Activated T-cell treated with anti-CD3 and anti-CD28 coated beads, Interleukin-2, amount 50 U/mL, for 4 hours (primary cell): Measurements from ENCODE around the gene CREB3L2. TPM values are rescaled to one million over a fixed set of nuclear protein-coding genes. Genes with fewer than 3 reads are reported as not detected.
"Not testable (repeated sequence)": the region's sequence is repeated elsewhere in the genome, so short reads cannot be mapped to it uniquely, and the experiment has no call there.

ENCODE experiments used
- ATAC-seq, 2 donors: fragments of 200-7000 bp; cut with Tn5 transposase; one replicate each; pipeline ENCODE4 v1.10.0; 2021
- DNase-seq: peaks from one replicate; pipeline ENCODE4 v3.0.0-alpha.2; 2020
- H3K27me3 Mint-ChIP-seq: one replicate; pipeline ENCODE4 v1.8.0; 2021; ENCODE audit warnings: low read depth, mixed read lengths
- H3K36me3 Mint-ChIP-seq: one replicate; pipeline ENCODE4 v1.8.0; 2022; ENCODE audit warnings: mixed read lengths; ENCODE audit not compliant: insufficient read depth
- H3K4me1 Mint-ChIP-seq: one replicate; pipeline ENCODE4 v1.8.0; 2021; ENCODE audit warnings: low read depth, mixed read lengths
- H3K4me3 Mint-ChIP-seq: one replicate; pipeline ENCODE4 v1.8.0; 2021; ENCODE audit warnings: mild to moderate bottlenecking, moderate library complexity, mixed read lengths
- H3K9me3 Mint-ChIP-seq: one replicate; pipeline ENCODE4 v1.8.0; 2021; ENCODE audit warnings: mixed read lengths
- total RNA-seq, 3 donors: library from RNA; stranded (reverse); gene quantifications; one replicate each; pipeline ENCODE4 v1.2.1, GENCODE V29; 2021

Gene CREB3L2
- total RNA-seq, 3 donors from 2014 or later: 28.1 to 34.6 (median 29.8) TPM

GRCh38 chr7:137923380-137923779 is 78.5 kb downstream of the CREB3L2 start:
- H3K4me1 Mint-ChIP-seq: peaks cover 27% of the 10 kb centered on the region
- no peaks in the 10 kb centered on the region for H3K27me3 Mint-ChIP-seq
- peaks cover 46% of the 10 kb centered on the region for H3K36me3 Mint-ChIP-seq
- H3K9me3 Mint-ChIP-seq: no peaks in the 10 kb centered on the region
- DNase-seq: no peak
- H3K4me3 Mint-ChIP-seq: no peak overlapping the region
- ATAC-seq: peak; percentile 62 to 81

DNA sequence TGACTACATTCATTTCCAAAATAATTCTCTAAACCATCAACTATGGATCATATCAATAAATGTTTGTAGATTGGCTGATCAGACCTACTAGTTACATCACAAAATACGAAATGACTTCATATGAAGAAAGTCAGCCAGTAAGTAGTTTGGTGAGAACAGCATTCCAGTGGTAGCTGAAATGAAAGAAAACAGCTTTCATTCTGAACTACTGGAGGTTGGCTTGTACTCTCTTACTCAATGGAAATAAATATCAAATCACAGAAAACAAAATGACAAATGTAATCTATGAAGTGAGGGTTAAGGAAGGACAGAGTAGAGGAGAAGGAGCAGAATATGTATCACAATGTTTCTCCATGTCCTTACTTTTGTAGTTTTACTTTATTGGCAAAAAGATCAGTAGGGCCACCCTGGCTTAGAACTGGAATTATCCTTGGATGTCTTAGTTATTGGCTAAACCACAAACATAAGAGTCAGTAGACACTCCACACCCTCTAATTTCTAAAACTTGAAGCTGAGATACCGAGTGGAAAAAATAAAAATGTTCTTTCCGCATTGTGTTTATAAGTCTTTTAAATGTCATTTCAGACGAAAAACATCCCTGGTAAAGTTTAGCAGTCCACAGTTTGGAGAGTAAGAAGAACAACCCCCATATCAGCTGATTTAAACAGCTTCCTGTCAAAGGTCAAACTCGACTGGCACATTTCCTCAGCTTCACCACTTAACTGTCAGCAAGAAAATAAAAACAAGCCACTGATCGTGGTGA is 81.1 kb downstream of the CREB3L2 start:
- ATAC-seq: no peak
- Mint-ChIP-seq H3K27me3 (no peaks in the 10 kb centered on the region), H3K4me3 (no peak overlapping the region)

DNA sequence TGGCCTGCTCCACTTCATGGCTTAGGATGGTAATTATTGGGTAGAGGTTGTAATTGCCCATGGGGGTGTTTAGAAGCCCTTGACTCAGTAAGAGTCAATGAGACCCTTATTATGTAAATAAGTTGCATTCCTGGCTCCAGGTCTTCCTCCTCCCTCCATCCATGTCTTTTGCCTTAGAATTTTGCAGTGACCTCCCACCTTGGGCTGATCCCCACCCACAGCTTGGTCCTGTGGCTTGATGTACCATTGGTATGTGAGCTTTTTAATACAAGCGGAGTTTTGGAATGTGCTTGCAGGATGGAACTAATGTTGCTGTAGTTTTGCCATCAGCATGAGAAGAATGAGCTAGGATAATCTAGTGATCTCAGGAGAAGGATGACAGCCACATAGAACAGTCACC is 81.9 kb downstream of the CREB3L2 start:
- H3K27me3 Mint-ChIP-seq: no peaks in the 10 kb centered on the region

More for the DNA sequence above, 81.1 kb downstream of the CREB3L2 start:
- H3K36me3 Mint-ChIP-seq: peaks cover 38% of the 10 kb centered on the region
- H3K4me1 Mint-ChIP-seq: peaks cover 34% of the 10 kb centered on the region
- H3K9me3 Mint-ChIP-seq: no peaks in the 10 kb centered on the region
- no peak for DNase-seq

GRCh38 chr7:137916980-137917645 is 84.8 kb downstream of the CREB3L2 start:
- no peak for DNase-seq
- no peaks in the 10 kb centered on the region for H3K9me3 Mint-ChIP-seq
- no peak for ATAC-seq
- H3K36me3 Mint-ChIP-seq: peaks cover 32% of the 10 kb centered on the region
- H3K4me1 Mint-ChIP-seq: peaks cover 24% of the 10 kb centered on the region
- H3K27me3 Mint-ChIP-seq: no peaks in the 10 kb centered on the region
- H3K4me3 Mint-ChIP-seq: no peak overlapping the region

More for the DNA sequence above, 81.9 kb downstream of the CREB3L2 start:
- ATAC-seq: no peak
- no peak for DNase-seq
- peaks cover 34% of the 10 kb centered on the region for H3K4me1 Mint-ChIP-seq
- H3K4me3 Mint-ChIP-seq: no peak overlapping the region
- no peaks in the 10 kb centered on the region for H3K9me3 Mint-ChIP-seq
- peaks cover 36% of the 10 kb centered on the region for H3K36me3 Mint-ChIP-seq

DNA sequence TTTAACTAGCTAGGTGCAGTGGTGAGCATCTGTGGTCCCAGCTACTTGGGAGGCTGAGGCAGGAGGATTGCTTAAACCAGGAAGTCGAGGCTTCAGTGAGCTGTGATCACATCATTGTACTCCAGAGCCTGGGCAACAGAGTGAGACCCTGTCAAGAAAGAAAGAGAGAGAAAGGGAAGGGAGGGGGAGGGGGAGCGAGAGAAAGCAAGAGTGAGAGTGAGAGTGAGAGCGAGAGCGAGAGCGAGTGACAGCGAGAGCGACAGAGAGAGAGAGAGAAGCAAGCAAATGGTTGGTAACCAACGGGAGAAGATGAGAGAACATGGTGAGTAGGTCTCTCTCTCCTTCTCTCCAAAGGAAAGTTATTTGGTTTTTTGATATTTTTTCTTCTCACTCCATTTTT is 85.3 kb downstream of the CREB3L2 start:
- Mint-ChIP-seq H3K36me3 (peaks cover 30% of the 10 kb centered on the region), H3K4me1 (peaks cover 18% of the 10 kb centered on the region), H3K4me3 (no peak overlapping the region), H3K27me3 (no peaks in the 10 kb centered on the region), H3K9me3 (no peaks in the 10 kb centered on the region)
- DNase-seq (no peak), ATAC-seq (no peak)

DNA sequence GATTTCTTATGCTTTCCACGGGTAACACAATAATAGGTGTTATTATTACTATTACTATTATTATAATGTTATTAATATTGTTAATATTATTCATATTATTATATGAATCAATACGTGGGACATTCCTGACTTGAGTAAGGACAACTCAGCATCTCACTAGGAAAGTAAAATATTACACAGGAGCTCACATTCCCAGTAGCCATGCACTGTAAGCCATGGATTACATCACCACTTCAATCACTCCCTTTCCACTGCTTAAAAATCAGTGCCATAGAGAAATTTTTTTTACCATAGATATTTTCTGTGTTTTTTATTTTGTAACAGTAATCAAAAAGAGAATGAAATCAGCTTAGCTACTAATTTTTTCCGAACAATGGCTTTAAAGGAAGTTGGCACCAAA is 86.6 kb downstream of the CREB3L2 start:
- no peak for DNase-seq

DNA sequence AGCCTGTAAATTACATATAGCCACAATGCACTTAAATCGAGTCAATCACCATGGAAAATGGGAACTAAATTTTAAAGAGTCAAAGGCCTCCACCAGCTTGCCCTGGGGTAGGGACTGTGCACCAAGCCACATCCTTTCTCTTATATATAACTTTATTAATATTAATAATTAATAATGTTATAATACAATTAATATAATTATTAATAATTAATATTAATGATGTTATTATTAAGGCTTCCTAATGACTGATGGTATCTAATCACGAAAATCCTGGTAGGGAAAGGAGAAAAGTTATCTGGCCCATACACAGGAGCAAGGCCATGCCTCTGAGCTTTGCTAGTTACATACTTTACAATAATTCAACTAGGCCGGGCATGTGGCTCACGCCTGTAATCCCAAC is 87.9 kb downstream of the CREB3L2 start:
- Mint-ChIP-seq H3K4me1 (peaks cover 7% of the 10 kb centered on the region), H3K36me3 (peaks cover 28% of the 10 kb centered on the region), H3K4me3 (no peak overlapping the region), H3K9me3 (no peaks in the 10 kb centered on the region), H3K27me3 (no peaks in the 10 kb centered on the region)
- DNase-seq (no peak), ATAC-seq (no peak)

More for the DNA sequence above, 86.6 kb downstream of the CREB3L2 start:
- ATAC-seq: no peak
- Mint-ChIP-seq H3K36me3 (peaks cover 25% of the 10 kb centered on the region), H3K4me3 (no peak overlapping the region), H3K27me3 (no peaks in the 10 kb centered on the region), H3K9me3 (no peaks in the 10 kb centered on the region), H3K4me1 (peaks cover 8% of the 10 kb centered on the region)

DNA sequence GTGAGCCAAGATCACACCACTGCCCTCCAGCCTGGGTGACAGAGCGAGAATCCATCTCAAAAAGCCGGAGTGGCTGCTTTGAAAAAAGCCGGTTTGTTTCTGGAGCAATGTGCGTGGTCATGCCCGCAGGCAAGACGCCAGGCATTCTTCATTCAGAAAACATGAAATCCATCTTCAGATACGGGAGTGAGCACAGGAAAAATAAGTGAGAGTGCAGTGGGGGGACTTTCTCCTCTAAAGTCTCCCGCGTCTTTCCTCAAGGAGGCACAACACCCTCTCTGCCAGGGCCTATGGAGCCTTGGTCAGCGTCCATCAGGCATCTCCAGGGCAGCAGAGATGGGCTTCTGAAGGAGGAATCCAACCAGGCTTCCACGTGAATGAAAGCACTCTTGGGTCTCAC is 92.8 kb downstream of the CREB3L2 start:
- Mint-ChIP-seq H3K9me3 (no peaks in the 10 kb centered on the region), H3K4me3 (no peak overlapping the region), H3K27me3 (no peaks in the 10 kb centered on the region), H3K4me1 (no peaks in the 10 kb centered on the region), H3K36me3 (peaks cover 44% of the 10 kb centered on the region)
- no peak for DNase-seq
- no peak for ATAC-seq

- Mint-ChIP-seq H3K4me1 (peaks cover 6% of the 10 kb centered on the region), H3K9me3 (no peaks in the 10 kb centered on the region), H3K27me3 (no peaks in the 10 kb centered on the region), H3K4me3 (no peak overlapping the region), H3K36me3 (peaks cover 44% of the 10 kb centered on the region)
- DNase-seq (no peak), ATAC-seq (no peak)
Measured at GRCh38 chr7:137908106-137908505, 93.8 kb downstream of the CREB3L2 start.

GRCh38 chr7:137906636-137907035 is 95.2 kb downstream of the CREB3L2 start:
- H3K27me3 Mint-ChIP-seq, DNase-seq, ATAC-seq, H3K4me1 Mint-ChIP-seq, H3K9me3 Mint-ChIP-seq, H3K4me3 Mint-ChIP-seq: not testable (repeated sequence)
- H3K36me3 Mint-ChIP-seq: peaks cover 37% of the 10 kb centered on the region

- Mint-ChIP-seq H3K9me3 (no peaks in the 10 kb centered on the region), H3K36me3 (peaks cover 39% of the 10 kb centered on the region), H3K27me3 (no peaks in the 10 kb centered on the region), H3K4me1 (peaks cover 6% of the 10 kb centered on the region), H3K4me3 (no peak overlapping the region)
- DNase-seq (no peak), ATAC-seq (no peak)
Measured at GRCh38 chr7:137904833-137905232, 97.1 kb downstream of the CREB3L2 start.

DNA sequence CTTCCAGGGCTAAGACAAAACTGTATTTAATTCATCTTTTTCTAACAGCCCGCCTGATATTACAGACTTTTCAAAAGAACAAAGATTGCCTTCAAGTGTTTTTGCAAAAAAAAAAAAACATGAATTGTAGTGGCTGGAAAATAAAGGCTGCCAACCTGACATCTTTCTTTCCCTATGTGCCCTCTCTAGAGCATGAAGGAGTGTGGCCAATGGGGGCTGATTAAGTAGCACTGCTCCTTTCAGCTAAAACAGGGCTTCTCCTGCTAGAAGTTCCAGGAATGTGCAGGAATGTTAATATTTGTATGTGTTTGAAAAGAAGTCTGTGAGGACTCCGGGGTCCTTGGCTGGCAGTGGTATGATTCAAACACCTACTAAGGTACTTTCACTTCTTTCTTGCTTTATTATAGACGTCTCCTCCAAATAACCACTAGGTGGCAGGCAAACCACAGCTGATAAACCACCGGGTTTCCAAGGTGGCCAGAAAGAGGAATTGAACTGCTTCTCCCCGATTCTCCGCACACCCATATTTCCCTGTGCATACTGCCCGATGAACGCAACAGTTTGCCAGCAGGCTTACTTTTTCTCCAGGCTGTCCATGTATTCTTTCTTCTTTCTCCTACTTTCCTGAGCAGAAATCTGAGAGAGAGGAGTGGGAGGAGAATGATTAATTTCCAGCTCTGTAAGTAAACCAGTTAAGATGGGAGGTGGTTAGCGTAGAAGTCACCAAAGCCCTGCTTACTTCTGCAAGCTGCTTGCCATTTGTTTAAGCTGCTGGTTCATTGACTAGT is 98.3 kb downstream of the CREB3L2 start:
- DNase-seq: peak; percentile 45

DNA sequence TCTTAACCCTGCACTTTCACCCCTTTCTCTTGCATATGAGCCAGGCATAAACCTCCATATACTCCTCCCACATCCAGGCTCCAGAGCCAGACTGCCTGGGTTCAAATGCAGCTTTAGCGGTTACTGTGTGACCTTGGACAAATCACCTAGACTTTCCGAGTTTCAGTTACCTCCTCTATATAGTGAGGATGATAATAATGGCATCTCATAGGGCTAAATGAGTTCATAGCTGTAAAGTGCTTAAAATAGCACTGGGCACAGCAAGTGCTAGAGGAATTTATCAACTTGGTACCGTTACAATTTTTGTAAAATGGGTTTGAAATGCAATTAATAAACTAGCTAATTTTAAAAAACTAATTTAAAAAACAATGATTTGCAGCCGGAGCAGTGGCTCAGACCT is 101.7 kb downstream of the CREB3L2 start:
- no peaks in the 10 kb centered on the region for H3K9me3 Mint-ChIP-seq
- H3K36me3 Mint-ChIP-seq: peaks cover 28% of the 10 kb centered on the region
- no peaks in the 10 kb centered on the region for H3K27me3 Mint-ChIP-seq
- DNase-seq (no peak), ATAC-seq (no peak)
- no peak overlapping the region for H3K4me3 Mint-ChIP-seq
- H3K4me1 Mint-ChIP-seq: peaks cover 27% of the 10 kb centered on the region

More for the DNA sequence above, 98.3 kb downstream of the CREB3L2 start:
- Mint-ChIP-seq H3K36me3 (peaks cover 36% of the 10 kb centered on the region), H3K9me3 (no peaks in the 10 kb centered on the region), H3K4me1 (peaks cover 17% of the 10 kb centered on the region), H3K27me3 (no peaks in the 10 kb centered on the region), H3K4me3 (no peak overlapping the region)
- ATAC-seq: peak; percentile 65 to 69
